DMS153 treated with DMSO at 0.1 percent for 48 hours (cell line): ENCODE results near the gene CLMP.
"Not testable (repeated sequence)": the region's sequence is repeated elsewhere in the genome, so short reads cannot be mapped to it uniquely, and the experiment has no call there.

Experiments
- DNase-seq: peaks from one replicate; lab custom pipeline; 2025; ENCODE audit not compliant: unreplicated experiment; lab: John Stamatoyannopoulos, UW

Gene CLMP

DNA sequence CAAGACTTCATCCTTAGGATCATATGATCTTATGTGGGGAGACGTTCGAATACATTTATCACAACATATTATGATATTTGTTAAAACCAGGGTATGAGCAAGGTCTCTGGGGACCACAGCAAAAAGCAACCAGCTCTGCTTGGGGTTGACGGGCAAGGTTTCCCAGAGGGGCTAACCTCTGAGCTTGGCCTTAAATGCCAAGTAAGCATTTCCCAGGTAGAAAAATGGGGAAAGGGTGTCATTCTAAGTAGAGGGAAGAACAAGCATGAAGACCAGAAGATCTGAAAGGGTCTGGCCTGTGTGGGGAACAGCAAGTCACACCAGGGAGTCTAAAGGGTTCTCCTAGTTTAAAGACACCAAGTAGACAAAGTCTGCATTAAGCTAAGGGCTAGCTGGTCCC is 24.1 kb downstream of the CLMP start:
- no peak for DNase-seq

DNA sequence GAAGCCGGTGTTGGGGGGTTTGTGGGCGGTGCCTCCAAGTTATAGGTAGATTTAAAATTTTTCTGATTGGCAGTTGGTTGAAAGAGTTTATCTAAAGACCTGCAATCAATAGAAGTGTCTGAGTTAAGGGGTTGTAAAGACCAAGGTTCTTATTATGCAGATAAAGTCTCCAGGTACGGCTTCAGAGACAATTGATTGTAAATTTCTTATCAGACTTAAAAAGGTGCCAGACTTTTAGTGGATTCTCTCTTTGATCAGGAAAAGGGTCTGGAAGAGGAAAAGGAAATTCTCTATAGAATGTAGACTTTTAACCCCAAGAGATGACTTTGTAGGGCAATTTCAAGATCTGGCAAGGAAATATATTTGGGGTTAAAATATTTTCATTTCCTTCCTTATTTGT is 25.2 kb downstream of the CLMP start:
- DNase-seq = no peak

DNA sequence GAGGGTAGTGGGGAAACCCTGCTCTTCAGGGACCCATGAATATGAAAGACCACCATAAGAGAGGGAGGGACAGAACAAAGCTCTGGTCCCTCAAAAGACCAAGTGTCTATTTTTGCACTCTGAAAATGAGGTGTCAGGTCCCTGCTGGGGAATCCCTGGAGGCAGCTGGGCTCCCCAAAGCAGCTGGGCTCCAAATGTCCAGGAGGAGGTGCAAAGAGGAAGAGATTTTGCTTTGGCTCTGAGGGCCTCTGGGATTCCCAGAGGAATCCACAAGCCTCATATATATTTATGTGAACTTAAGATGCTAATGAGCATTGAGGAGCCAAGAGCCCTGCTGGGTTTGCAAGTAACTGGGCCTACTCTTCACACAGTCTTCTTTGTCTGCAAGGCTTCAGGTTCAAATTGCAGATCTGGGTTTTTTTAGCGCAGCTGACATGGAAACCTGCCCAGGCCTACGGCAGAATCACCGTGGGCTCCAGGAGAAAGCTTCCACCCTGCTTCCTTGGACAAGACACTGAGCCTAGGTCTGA is 26.0 kb downstream of the CLMP start:
- DNase-seq = no peak

DNA sequence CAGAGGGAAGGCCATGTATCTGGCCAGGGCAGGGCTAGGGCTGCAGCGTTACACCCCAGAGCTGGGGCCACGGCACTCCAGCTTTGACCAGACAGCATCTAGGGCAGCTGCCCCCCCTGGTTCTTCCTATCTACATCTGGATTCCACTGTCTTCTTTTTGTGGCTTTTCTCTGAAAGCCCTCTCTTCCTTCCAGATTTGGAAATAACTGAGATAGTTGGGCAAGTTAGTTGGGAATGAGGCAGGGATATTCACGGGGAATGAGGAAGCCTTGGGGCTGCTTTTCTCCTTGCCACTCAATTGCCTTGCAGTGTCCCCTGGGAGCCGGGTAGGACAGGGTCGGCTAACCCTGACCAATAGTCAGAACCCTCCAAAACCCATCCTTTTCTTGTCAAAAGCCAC is 26.8 kb downstream of the CLMP start:
- no peak for DNase-seq

DNA sequence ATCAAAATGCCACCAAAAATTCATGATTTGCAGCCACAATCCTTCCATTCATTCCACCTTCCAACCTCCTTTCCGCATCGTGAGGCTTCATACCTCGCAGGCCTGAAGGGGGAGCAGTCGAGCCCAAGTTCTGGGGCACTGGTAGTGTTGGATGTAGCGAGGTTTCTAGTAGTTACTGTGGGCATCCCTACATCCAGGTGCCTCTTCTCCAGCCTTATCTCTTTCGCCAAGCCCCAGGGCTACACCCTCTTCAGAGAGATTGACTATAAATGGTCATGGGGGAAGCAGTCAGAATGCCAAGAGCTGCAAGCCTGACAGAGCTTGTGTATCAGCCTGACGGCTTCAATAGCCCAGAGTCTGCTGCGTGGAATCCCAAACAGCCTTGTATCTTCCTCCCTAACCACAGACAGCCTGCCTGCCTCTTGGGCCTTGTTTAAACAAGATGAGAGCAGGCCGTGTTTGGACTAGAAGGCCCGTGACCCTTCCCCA is 28.9 kb downstream of the CLMP start:
- DNase-seq = no peak

DNA sequence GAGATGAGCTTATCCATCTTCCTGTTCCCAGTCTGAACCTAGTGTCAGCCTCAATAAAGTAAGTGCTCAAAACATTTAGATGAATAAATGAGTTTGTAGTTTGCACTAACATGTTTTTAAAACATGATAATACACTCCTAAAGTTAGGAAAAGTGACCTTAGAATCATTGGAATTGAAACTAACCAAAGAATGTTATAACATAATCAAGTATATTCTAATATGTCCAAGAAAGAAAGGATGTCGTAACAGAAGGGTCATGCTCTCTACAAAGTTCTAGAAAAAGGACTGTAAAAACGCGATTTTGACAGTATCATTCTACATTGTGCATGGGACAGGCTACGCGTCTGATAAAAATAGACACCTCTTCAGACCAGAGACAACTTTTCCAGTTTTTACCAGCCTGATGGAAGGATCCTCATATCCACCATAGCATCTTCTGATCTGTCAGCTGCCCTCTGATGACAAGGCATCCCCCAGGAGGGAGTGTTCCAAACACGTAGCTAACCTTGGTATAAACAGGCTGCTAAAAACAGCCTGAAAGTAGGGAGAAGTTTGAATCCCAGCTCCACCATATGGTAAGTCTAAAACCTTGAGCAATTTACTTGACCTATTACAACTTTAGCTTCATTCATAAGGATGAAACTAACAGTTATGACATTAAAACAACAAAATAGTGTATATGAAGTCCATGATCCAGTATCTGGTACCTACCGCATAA is 30.2 kb downstream of the CLMP start:
- DNase-seq = no peak

DNA sequence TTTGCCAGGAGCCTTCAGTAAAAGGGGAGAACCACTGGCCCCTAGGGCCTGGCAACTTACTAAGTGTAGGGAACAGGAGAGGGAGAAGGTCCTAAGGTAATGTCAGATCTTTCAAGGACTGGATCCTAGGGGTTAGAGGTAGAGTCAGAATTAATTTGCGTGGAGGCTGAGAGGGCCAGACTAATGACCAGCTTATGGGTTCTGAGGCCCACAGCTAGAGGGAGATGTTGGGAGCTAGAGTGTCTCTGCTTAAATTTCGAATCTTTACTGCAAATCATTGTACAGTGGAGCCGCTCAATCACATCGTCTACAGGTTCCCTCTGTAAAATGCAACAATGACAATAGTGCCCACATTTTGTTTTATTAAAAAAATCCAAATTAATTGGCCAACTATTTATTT is 31.4 kb downstream of the CLMP start:
- no peak for DNase-seq

DNA sequence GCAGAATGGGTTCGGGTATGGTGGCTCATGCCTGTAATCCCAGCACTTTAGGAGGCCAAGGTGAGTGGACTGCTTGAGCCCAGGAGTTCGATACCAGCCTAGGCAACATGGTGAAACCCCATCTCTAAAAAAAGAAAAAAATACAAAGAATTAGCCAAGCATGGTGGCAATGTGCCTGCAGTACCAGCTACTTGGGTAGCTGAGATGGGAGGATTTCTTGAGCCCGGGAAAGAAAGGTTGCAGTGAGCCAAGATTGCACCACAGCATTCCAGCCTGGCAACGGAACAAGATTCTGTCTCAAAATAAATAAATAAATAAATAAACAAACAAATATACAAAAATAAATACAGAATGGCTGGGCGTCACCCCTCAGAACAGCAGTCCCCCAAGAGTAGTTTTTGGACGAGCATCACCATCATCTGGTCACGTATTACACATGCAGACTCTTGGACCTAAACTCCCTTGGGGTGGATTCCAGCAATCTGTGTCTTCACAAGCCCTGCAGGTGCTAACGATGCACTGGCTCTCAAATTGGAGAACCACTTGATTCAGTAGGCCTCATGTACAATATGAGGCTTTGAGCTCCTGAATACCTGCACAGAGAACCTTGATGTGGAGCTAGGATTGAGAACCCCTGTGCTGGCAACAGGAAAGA is 33.5 kb downstream of the CLMP start:
- DNase-seq = no peak

DNA sequence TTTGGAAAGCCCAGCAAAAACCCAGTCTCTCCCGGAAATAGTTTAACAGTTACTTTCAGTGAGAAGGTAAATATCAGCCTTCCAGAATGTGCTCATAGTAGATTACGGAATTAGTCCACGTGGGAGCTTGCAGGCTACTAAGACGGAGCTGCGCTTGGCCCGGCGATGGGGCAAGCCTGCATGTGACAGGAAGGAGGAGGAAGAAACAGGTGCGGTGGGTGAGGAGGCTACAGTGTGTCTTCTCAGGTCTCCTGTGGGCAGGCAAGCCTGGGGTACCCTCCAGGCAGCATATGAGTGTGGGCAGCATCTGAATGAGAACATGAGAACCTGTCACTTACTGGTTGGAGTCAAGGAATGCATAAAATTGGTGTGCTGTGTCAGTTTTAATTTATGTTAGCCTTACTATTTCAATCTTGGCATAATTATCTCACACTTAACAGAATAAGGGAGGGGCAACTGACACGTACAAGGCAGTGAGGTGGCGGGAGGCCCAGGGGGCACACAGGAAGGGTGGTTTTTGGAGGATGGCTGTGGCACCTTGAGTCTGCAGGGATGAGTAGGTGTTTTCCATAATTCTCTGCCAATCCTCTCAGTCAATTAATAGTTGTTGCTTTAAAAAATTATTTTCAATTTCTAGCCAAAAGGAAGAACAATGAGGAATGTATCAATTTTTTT is 35.7 kb downstream of the CLMP start:
- DNase-seq = no peak

DNA sequence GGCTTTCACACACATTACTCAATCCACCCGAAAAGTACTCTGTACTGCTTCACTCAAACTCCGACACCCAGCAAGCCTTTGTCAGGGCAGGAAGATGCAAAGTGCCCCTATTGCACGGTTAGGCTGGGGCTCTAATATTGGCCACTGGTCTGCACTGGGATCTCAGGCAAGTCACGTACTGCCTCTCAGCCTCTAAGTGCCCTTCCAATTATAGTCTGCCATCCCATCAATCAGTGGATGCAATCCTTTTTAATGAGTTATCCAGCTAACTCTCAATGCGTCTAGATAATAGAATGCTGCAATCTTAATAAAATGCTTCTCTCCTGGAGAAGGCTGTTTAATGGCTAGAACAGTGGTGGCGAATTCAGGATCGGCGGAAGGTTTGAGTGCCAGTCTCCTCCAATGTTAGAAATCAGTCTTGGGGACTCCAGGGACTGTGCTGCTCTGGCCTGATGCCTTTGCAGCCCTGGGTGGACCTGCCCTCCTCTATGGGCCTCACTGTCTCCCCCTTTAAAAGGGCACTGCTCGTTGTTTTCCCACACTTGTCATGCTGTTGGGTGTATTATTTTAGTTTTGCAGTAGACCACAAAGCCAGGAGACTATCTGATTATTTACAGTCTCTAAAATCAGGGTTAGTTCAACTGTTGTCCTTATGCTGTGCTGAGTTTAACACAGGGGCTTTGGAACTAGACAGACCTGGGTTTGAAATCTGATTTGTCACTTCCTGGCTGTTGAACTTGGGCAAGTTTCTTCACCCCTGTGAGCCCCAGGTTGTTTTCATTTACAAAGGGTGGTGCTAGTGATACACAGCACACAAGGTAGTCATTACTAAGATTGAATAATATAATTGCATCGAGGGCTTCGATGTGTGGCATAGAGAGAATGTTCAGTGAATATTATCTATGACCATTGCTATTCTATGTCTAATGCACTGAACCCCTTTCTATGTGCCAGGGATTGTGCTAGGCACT is 36.7 kb downstream of the CLMP start:
- DNase-seq = no peak

DNA sequence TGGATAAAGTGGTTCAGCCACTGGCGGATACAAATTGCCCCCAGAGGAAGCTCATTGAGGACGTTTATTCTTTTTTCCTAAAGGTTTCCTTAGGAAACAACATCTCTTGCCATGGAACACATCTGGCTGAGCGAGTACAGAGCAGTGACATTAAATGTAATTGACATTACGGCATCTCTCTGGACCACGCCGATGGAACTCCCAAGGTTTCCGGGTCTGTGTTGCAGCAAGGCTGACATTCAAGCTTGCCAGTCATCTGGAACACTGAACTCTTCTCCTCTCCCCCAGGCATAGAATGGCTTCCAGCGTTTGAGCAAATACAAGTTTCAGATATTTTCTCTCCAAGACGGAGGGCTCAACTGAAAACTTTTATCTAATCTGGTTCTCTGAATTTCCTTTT is 42.1 kb downstream of the CLMP start:
- no peak for DNase-seq

DNA sequence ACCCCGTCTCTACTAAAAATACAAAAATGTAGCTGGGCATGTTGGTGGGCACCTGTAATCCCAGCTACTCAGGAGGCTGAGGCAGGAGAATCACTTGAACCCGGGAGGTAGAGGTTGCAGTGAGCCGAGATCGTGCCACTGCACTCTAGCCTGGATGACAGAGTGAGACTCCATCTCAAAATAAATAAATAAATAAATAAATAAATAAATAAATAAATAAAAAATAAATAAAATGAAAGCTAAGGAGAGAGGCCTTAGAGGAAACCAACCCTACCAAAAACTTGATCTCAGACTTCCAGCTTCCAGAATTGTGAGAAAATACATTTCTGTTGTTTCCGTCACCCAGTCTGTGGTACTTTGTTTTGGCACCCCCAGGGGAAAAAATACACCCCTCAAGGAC is 42.7 kb downstream of the CLMP start:
- DNase-seq = not testable (repeated sequence)

DNA sequence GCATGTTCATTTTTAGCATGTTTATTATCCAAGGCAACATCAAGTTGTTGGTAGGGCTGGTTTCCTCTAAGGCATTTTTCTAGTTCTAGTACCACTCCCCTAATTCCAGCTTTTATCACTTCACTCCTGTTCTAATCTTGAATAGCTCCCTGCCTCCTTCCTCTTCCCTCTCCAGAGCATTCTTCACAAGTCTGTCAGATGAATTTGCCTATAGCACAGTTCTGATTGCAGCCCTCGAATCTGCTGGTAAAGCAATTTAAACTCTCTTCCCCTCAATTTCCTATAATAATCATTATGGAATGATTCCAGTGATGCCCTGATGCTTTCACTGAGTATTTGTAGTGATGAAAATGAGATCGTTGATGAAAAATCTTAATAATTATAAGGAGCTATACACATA is 43.3 kb downstream of the CLMP start:
- no peak for DNase-seq

DNA sequence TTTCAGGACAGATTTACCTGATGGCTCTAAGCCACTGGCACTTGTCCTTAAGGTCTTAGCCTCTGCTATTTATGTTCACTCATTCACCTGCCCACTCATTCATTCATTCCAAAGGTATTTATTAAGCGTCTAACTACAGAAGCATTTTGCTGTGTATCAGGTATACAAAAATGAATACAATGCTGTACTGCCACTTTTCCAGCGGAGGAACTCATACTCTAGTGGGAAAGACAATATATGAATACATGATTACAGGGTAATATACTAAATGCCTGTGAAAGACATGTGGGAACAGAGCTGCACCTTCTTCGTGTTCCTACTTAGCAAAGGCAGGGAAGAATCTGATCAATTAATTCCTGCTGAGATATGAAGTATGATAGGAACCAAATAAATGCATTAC is 43.7 kb downstream of the CLMP start:
- no peak for DNase-seq

DNA sequence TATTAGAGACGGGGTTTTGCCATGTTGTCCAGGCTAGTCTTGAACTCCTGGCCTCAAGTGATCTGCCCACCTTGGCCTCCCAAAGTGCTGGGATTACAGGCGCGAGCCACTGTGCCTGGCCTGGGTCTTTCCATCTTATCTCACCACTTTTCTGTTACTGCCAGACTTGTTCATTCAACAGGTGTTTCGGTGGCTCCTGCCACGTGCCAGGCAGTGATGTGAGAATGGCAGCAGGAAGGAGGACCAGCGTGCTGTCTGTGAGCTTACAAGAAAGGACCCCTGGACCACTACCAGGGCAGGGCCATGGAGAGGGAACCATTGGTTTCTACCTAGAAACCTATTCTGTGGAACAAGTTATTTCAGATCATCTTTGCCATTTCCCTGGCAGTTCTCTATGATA is 44.2 kb downstream of the CLMP start:
- DNase-seq = no peak

DNA sequence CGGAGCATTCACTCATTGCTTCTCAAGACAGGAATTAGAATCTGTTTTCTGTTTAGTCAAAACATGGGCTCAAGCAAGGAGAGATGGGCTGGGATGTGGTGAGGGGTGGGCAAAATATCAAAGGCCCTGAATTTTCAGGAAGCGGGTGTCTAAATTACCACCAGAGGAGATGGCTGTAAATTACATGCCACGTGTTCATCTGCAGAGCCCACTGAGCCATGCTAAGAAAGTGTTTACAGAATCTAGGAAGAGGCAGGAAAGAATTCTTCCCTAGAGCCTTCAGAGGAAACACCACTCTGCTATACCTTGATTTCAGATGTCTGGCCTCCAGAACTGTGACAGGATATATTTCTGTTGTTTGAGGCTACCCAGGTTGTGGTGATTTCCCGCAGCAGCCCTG is 46.1 kb downstream of the CLMP start:
- DNase-seq = no peak

DNA sequence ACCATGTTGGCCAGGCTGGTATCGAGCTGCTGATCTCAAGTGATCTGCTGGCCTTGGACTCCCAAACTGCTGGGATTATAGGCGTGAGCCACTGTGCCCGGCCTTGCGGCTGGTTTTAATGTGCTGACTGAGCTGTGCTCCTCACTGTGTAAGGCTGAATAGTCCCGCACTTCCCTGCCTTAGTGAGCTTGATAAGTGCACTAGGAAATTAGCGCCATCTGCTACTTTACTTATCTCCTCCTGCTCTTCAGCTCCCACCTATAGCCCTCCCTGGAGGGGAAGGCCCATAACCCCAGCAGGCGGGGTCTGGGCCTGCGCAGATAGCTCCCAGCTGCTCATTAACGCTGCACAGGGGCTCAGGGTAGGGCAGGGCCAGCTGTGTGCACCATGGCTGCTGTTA is 49.4 kb downstream of the CLMP start:
- DNase-seq = no peak

DNA sequence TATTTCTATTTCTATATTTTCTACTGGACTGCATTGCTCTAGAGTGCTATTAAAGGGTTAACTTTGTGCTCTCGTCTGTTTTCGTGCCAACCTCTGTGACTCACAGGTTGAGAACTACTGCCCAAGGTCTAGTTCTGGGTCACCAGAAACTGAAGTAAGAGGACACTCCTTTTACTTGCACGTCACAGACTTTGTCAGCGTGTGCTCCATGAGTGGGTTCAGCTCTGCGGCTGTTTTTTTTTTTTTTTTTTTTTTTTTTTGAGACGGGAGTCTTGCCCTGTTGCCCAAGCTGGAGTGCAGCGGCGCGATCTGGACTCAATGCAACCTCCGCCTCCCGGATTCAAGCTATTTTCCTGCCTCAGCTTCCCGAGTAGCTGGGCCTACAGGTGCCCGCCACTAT is 49.8 kb downstream of the CLMP start:
- no peak for DNase-seq

DNA sequence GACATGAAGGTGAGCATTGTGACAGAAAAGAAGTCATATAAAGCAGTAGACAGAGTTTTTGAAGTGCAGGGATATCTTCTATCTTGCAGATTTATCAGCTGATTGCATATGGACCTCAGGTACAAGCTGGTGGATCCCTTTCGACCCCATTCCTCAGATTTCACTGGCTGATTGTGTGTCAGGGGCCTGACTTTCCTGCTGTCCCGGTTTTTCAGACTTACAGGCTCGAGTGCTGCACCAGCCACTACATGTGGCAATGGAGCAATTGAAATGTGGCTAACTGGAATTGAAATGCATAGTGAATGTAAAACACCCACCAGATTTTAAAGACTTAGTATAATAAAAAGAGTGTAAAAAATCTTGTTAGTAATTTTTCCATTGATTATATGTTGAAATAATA is 50.3 kb downstream of the CLMP start:
- DNase-seq = no peak

DNA sequence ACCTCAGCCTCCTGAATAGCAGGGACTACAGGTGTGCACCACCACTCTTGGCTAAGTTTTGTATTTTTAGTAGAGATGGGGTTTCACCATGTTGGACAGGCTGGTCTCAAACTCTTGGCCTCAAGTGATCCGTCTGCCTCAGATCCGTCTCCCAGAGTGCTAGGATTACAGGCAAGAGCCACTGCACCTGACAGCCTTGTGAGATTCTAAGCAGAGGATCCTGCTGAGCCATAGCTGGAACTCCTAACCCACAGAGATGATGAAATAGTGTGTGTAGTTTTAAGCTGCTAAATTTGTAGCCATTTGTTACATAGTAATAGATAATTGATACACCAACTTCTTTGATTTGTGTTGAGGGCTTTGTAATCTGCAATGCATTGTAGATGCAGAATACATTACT is 51.1 kb downstream of the CLMP start:
- DNase-seq = no peak

DNA sequence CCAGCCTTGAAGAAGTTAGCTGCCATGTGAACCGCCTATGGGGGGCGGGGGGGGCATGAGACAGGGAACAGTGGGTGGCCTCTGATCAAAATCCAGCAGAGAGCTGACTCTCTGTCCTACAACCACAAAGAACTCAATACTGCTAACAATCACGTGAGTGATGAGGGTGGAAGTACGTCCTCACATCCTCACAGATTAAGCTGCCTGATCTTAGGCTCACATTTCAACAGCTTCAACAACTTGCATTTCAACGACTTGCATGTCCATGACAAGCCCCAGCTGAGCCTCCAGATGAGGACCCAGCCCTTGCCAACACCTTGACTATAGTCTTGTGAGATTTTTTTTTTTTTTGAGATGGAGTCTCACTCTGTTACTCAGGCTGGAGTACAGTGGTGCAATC is 51.6 kb downstream of the CLMP start:
- DNase-seq = no peak
